H1 (cell line): ENCODE measurements around the gene CSNK1G2. TPM values are rescaled to one million over a fixed set of nuclear protein-coding genes. Genes with fewer than 3 reads are reported as not detected.

Source experiments
- CTCF ChIA-PET: fragments of 300-600 bp; sonication (Branson Sonifier 250); formaldehyde crosslinking; loops from one replicate; lab custom pipeline; 2021; ENCODE audit not compliant: partially characterized antibody; lab: Charles Lee
- POLR2A ChIA-PET: fragments of 300-600 bp; sonication (Branson Sonifier 250); formaldehyde crosslinking; loops from one replicate; lab custom pipeline; 2021; ENCODE audit warnings: inconsistent platforms; ENCODE audit not compliant: partially characterized antibody; lab: Charles Lee
- DNase-seq, 2 experiments: peaks; one replicate each; pipeline versions ENCODE4 v3.0.0 to v3.0.0-alpha.2; 2010 to 2022; ENCODE audit warnings: low spot score in 2 of 2, low read depth in 1 of 2, mixed read lengths in 1 of 2
- FAIRE-seq: peaks from 2 replicates; lab custom pipeline; 2011; peaks lifted over from hg19 to GRCh38; lab: Jason Lieb, UNC
- H2AFZ ChIP-seq: 2 replicates; pipeline ENCODE4 v1.8.1; 2012; ENCODE audit warnings: low read length, inconsistent platforms
- H2AK5ac ChIP-seq: 2 replicates; pipeline ENCODE4 v1.6.1; 2013; ENCODE audit warnings: low read depth, low read length
- H2BK120ac ChIP-seq: replicated peaks from 2 replicates; pipeline ENCODE3; 2013; ENCODE audit warnings: low read depth, low read length, inconsistent platforms
- H2BK12ac ChIP-seq: 2 replicates; pipeline ENCODE4 v1.6.1; 2013; ENCODE audit warnings: low read depth, low read length
- H2BK15ac ChIP-seq: 2 replicates; pipeline ENCODE4 v1.6.1; 2013; ENCODE audit warnings: low read length
- H2BK20ac ChIP-seq: 2 replicates; pipeline ENCODE4 v1.6.1; 2013; ENCODE audit warnings: low read length
- H2BK5ac ChIP-seq: 2 replicates; pipeline ENCODE4 v1.6.1; 2013; ENCODE audit warnings: low read depth, low read length
- H3K14ac ChIP-seq: 2 replicates; pipeline ENCODE4 v1.6.1; 2013; ENCODE audit warnings: inconsistent platforms; ENCODE audit not compliant: insufficient read length
- H3K18ac ChIP-seq: 2 replicates; pipeline ENCODE4 v1.6.1; 2013; ENCODE audit warnings: low read length; ENCODE audit errors: extremely low read depth
- H3K23ac ChIP-seq: 2 replicates; pipeline ENCODE4 v1.6.1; 2013; ENCODE audit warnings: inconsistent platforms; ENCODE audit not compliant: insufficient read length
- H3K23me2 ChIP-seq: 2 replicates; pipeline ENCODE4 v1.6.1; 2013; ENCODE audit warnings: low read depth, low read length
- H3K27ac ChIP-seq: 2 replicates; pipeline ENCODE4 v1.6.1; 2011; ENCODE audit warnings: low read depth, low read length, inconsistent platforms
- H3K27me3 ChIP-seq, 4 experiments: replicated peaks in 1 of 4; 1 replicate in 1 of 4; 2 replicates in 3 of 4; pipeline versions ENCODE4 v1.6.1 to v1.8.1; 2011 to 2013; ENCODE audit warnings: low read length in 3 of 4, mild to moderate bottlenecking in 3 of 4, inconsistent platforms in 2 of 4, mixed read lengths in 2 of 4, moderate library complexity in 1 of 4; ENCODE audit not compliant: control insufficient read depth in 3 of 4, insufficient read depth in 3 of 4; ENCODE audit errors: extremely low read depth in 1 of 4
- H3K36me3 ChIP-seq, 4 experiments: 2 replicates each; pipeline versions ENCODE4 v1.6.1 to v1.8.1; 2011 to 2013; ENCODE audit warnings: mild to moderate bottlenecking in 4 of 4, low read length in 3 of 4, moderate library complexity in 2 of 4, control low read depth in 1 of 4, inconsistent platforms in 1 of 4; ENCODE audit not compliant: insufficient read depth in 4 of 4, control insufficient read depth in 2 of 4
- H3K4ac ChIP-seq: replicated peaks from 2 replicates; pipeline ENCODE3; 2013; ENCODE audit warnings: low read length, low read depth, mixed read lengths, inconsistent platforms; ENCODE audit not compliant: insufficient read length
- H3K4me1 ChIP-seq, 4 experiments: replicated peaks in 1 of 4; 1 replicate in 1 of 4; 2 replicates in 3 of 4; pipeline versions ENCODE4 v1.6.1 to v1.8.1; 2011 to 2013; ENCODE audit warnings: low read length in 3 of 4, inconsistent platforms in 2 of 4, mixed read lengths in 1 of 4; ENCODE audit not compliant: insufficient read depth in 4 of 4, control insufficient read depth in 3 of 4
- H3K4me2 ChIP-seq, 2 experiments: 2 replicates each; pipeline versions ENCODE4 v1.6.1 to v1.8.1; 2011 to 2013; ENCODE audit warnings: low read depth in 2 of 2, low read length in 2 of 2, control low read depth in 1 of 2, inconsistent platforms in 1 of 2, mild to moderate bottlenecking in 1 of 2; ENCODE audit not compliant: insufficient read depth in 1 of 2
- H3K4me3 ChIP-seq, 4 experiments: fragments of 200-600, 300-600 bp in 1 of 4; sonication (generic), shearing (Covaris generic), sonication (Bioruptor Twin) in 1 of 4; 2 replicates each; pipeline versions ENCODE4 v1.5.1 to v1.8.1; 2011 to 2016; ENCODE audit warnings: low read length in 4 of 4, low read depth in 3 of 4, control low read depth in 2 of 4, inconsistent platforms in 2 of 4, mild to moderate bottlenecking in 2 of 4, mixed read lengths in 1 of 4, moderate library complexity in 1 of 4; ENCODE audit not compliant: insufficient read depth in 2 of 4; ENCODE audit errors: extremely low read depth in 1 of 4
- H3K56ac ChIP-seq: replicated peaks from 2 replicates; pipeline ENCODE3; 2013; ENCODE audit warnings: low read depth, mild to moderate bottlenecking, mixed read lengths, low read length, inconsistent platforms; ENCODE audit not compliant: insufficient read length
- H3K79me1 ChIP-seq: 2 replicates; pipeline ENCODE4 v1.6.1; 2013; ENCODE audit warnings: low read depth, low read length, control low read depth
- H3K79me2 ChIP-seq, 2 experiments: 2 replicates each; pipeline versions ENCODE4 v1.6.1 to v1.8.1; 2012 to 2013; ENCODE audit warnings: low read length in 2 of 2, mild to moderate bottlenecking in 2 of 2, inconsistent platforms in 1 of 2; ENCODE audit not compliant: insufficient read depth in 2 of 2, control insufficient read depth in 1 of 2
- H3K9ac ChIP-seq, 4 experiments: replicated peaks in 1 of 4; 1 replicate in 1 of 4; 2 replicates in 3 of 4; pipeline versions ENCODE4 v1.6.1 to v1.8.1; 2011 to 2013; ENCODE audit warnings: low read depth in 3 of 4, low read length in 3 of 4, control low read depth in 2 of 4, mild to moderate bottlenecking in 2 of 4, moderate library complexity in 2 of 4, inconsistent platforms in 1 of 4; ENCODE audit errors: extremely low read depth in 1 of 4
- H3K9me3 ChIP-seq, 2 experiments: 2 replicates each; pipeline versions ENCODE4 v1.6.1 to v1.8.1; 2012 to 2013; ENCODE audit warnings: mild to moderate bottlenecking in 2 of 2, moderate library complexity in 2 of 2, control low read depth in 1 of 2, inconsistent platforms in 1 of 2, low read depth in 1 of 2, low read length in 1 of 2, mixed read lengths in 1 of 2; ENCODE audit not compliant: insufficient read depth in 2 of 2
- H4K20me1 ChIP-seq, 2 experiments: replicated peaks in 1 of 2; 2 replicates each; pipeline versions ENCODE3 to v1.8.1; 2011 to 2013; ENCODE audit warnings: inconsistent platforms in 2 of 2, low read length in 2 of 2, mild to moderate bottlenecking in 1 of 2; ENCODE audit not compliant: insufficient read depth in 2 of 2, control insufficient read depth in 1 of 2
- H4K5ac ChIP-seq: 2 replicates; pipeline ENCODE4 v1.6.1; 2013; ENCODE audit warnings: low read length, low read depth, mixed read lengths, inconsistent platforms; ENCODE audit not compliant: insufficient read length
- H4K8ac ChIP-seq: 2 replicates; pipeline ENCODE4 v1.8.0; 2013; ENCODE audit warnings: mild to moderate bottlenecking, moderate library complexity, low read length, inconsistent platforms; ENCODE audit not compliant: insufficient read depth; ENCODE audit errors: extremely low read depth
- H4K91ac ChIP-seq: replicated peaks from 2 replicates; pipeline ENCODE3; 2013; ENCODE audit warnings: low read length, mixed read lengths, inconsistent platforms; ENCODE audit not compliant: insufficient read length
- HDAC2 ChIP-seq, 2 experiments: fragments of 300-600 bp in 1 of 2; sonication (generic) in 1 of 2; IDR thresholded peaks; 2 replicates each; pipeline ENCODE4 v1.6.1; 2011 to 2012; ENCODE audit warnings: low read depth in 2 of 2, low read length in 2 of 2, mild to moderate bottlenecking in 2 of 2, moderate library complexity in 2 of 2, borderline replicate concordance in 1 of 2, inconsistent platforms in 1 of 2
- POLR2A ChIP-seq, 2 experiments: IDR thresholded peaks; 1 replicate in 1 of 2; 2 replicates in 1 of 2; pipeline ENCODE4 v1.6.1; 2011; ENCODE audit warnings: low read depth in 2 of 2, low read length in 2 of 2, mild to moderate bottlenecking in 2 of 2; ENCODE audit errors: control extremely low read depth in 1 of 2
- WGBS, 2 experiments: shearing (Covaris generic) in 1 of 2; methylation state at CpG; one replicate each; pipeline versions ENCODE4 v1.1.6 to v1.1.7; 2013 to 2015; ENCODE audit warnings: low lambda C conversion rate in 2 of 2, mixed read lengths in 2 of 2, inconsistent platforms in 1 of 2, low coverage in 1 of 2, missing lambda C conversion rate in 1 of 2; ENCODE audit not compliant: insufficient replicate concordance in 2 of 2, insufficient coverage in 1 of 2, insufficient read length in 1 of 2; ENCODE audit errors: extremely low coverage in 1 of 2, missing lambda C conversion rate in 1 of 2; 5-methylcytosine and 5-hydroxymethylcytosine counted together
- polyA plus RNA-seq, 7 experiments: library from polyadenylated mRNA; depleted of rRNA in 3 of 7; stranded (reverse) in 5 of 7; unstranded in 2 of 7; fragments of >200 nt in 5 of 7; fragments of 200-250 nt in 2 of 7; gene quantifications; 1 replicate in 5 of 7; 2 replicates in 1 of 7; 4 replicates in 1 of 7; pipeline versions ENCODE4 v1.2.1 to v1.2.3, GENCODE V29; 2011 to 2013; ENCODE audit warnings: missing spikeins in 2 of 7, mixed read lengths in 2 of 7
- total RNA-seq: library from RNA; stranded (reverse); fragmentation: NEBNext Ultra II Directional; extraction: Animal tissue kit (Norgen Biotek cat#: 25700); gene quantifications from 2 replicates; pipeline ENCODE4 v1.2.1, GENCODE V29; 2021

Gene CSNK1G2
- total and polyA plus RNA-seq, 2 of the 8 experiments (the other 6 are each of a cell fraction or from before 2014, with no cell fraction given), result 99.5 to 130 TPM

DNA sequence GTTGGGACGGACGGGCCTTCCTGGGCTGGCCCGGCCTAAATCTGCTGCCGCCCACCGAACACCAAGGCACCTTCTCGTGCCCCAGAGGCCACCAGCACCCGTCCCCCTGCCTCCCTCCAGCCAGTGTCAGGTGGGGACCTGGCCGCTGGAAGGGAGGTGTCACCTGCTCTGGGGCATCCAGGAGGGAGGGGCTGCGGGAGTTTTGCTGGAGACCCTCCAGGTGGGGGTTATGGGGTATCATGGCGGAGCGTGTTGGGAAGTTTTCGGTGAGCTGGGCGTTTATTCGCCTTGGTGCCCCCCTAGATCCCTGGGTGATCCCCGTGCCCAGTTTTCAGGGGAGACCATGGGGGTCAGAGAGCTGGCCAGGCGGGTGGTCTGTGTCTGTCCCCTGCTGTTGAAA lies 9.7 kb downstream of the CSNK1G2 start:
- Histone ChIP-seq H2BK12ac (no peak overlapping the region), H3K79me1 (peaks cover 26% of the 10 kb centered on the region), H3K9me3 (no peaks in the 10 kb centered on the region; a peak in 1 of 4 replicates), H3K23ac (no peak overlapping the region), H3K27ac (no peak overlapping the region), H3K9ac (no peak overlapping the region), H2BK5ac (no peak overlapping the region), H4K5ac (no peak overlapping the region), H4K8ac (no peak overlapping the region), H3K18ac (no peak overlapping the region), H3K56ac (no peak overlapping the region), H3K4me1 (peaks cover 0 to 5% (median 1%) of the 10 kb centered on the region in 4 experiments; a peak in 4 of 7 replicates), H2AK5ac (no peak overlapping the region), H3K4me2 (no peak overlapping the region), H2BK20ac (no peak overlapping the region), H4K91ac (no peak overlapping the region), H2BK120ac (no peak overlapping the region), H3K36me3 (no peaks in the 10 kb centered on the region; a peak in 1 of 8 replicates), H3K4me3 (no peak overlapping the region), H3K14ac (no peak overlapping the region), H3K27me3 (no peaks in the 10 kb centered on the region), H3K79me2 (peaks cover 50 to 92% of the 10 kb centered on the region in 2 experiments), H4K20me1 (peaks cover 44 to 59% of the 10 kb centered on the region in 2 experiments), H2BK15ac (no peak overlapping the region), H3K23me2 (no peaks in the 10 kb centered on the region), H3K4ac (no peak overlapping the region), H2AFZ (no peak overlapping the region)
- ChIA-PET POLR2A (no interaction called here), CTCF (interaction anchor here (0.6 kb wide), 1 partner anchor 29 kb away, joined by 3 read pairs; no protein-coding TSS in a partner anchor)
- TF ChIP-seq HDAC2 (IDR thresholded peaks at IDR 0.05; ENCODE audit: borderline replicate concordance in 1 of 2, low read depth in 2 of 2, low read length in 2 of 2) (no peak), POLR2A (IDR thresholded peaks at IDR 0.05; ENCODE audit: control extremely low read depth in 1 of 2, low read depth in 2 of 2, low read length in 2 of 2) (no peak)
- DNase-seq (no peak), FAIRE-seq (no peak)
- 90% methylated on average over 14 of the region's 16 CpGs; no CpG with 5 or more reads in 1 of the 2 experiments for WGBS, 2 experiments
